Thyroid gland (tissue), 4 donors: Measurements from ENCODE around the gene NDP. TPM values are rescaled to one million over a fixed set of nuclear protein-coding genes. Genes with fewer than 3 reads are reported as not detected.

Experiments used
- DNase-seq, 2 donors: peaks; one replicate each; pipeline ENCODE4 v3.0.0-alpha.2; 2019
- H3K27ac ChIP-seq, 3 donors: fragments of 200-600 bp; sonication (generic); 1 replicate in 2 of 3; 2 replicates in 1 of 3; pipeline ENCODE4 v1.5.1; 2016 to 2019; ENCODE audit warnings: mild to moderate bottlenecking in 1 of 3, moderate library complexity in 1 of 3
- H3K27me3 ChIP-seq: fragments of 200-600 bp; sonication (generic); one replicate; pipeline ENCODE4 v1.5.1; 2019
- H3K36me3 ChIP-seq, 2 donors: fragments of 200-600 bp; sonication (generic); one replicate each; pipeline ENCODE4 v1.5.1; 2016 to 2019
- H3K4me1 ChIP-seq, 2 donors: fragments of 200-600 bp; sonication (generic); one replicate each; pipeline ENCODE4 v1.5.1; 2017 to 2019
- H3K4me3 ChIP-seq, 3 donors: fragments of 200-600 bp; sonication (generic); replicated peaks in 1 of 3; 1 replicate in 2 of 3; 2 replicates in 1 of 3; pipeline ENCODE4 v1.5.1; 2016; ENCODE audit warnings: mild to moderate bottlenecking in 1 of 3
- H3K9me3 ChIP-seq: fragments of 200-600 bp; sonication (generic); one replicate; pipeline ENCODE4 v1.5.1; 2017
- CTCF ChIP-seq, 6 experiments: fragments of 200-600 bp in 3 of 6; fragments of 450-650 bp in 3 of 6; sonication (generic) in 3 of 6; IDR thresholded peaks; one replicate each; pipeline ENCODE4 v1.5.1; 2016 to 2019; ENCODE audit warnings: antibody characterized with exemption in 6 of 6, mild to moderate bottlenecking in 2 of 6, inconsistent platforms in 1 of 6, moderate library complexity in 1 of 6
- POLR2A ChIP-seq, 2 donors: fragments of 450-650 bp; IDR thresholded peaks; one replicate each; pipeline ENCODE4 v1.6.1; 2017; ENCODE audit warnings: antibody characterized with exemption in 2 of 2, mild to moderate bottlenecking in 2 of 2, moderate library complexity in 1 of 2
- WGBS, 2 donors: methylation state at CpG; one replicate each; pipeline ENCODE4 v1.1.5; 2017; 5-methylcytosine and 5-hydroxymethylcytosine counted together
- intact Hi-C: fragments of 100-400 bp; cut with DNase I; formaldehyde crosslinking; loops from one replicate; pipeline ENCODE4 v1.15.1; 2023
- total RNA-seq, 4 donors: library from RNA; depleted of rRNA; stranded (reverse); fragments of >200 nt; gene quantifications; one replicate each; pipeline ENCODE4 v1.2.3, GENCODE V29; 2016

Gene NDP
- total RNA-seq, 4 donors from 2014 or later = 0.22 to 0.81 TPM; not detected in 2

- H3K27me3 ChIP-seq = no peaks in the 10 kb centered on the region
- intact Hi-C loops = no loop called here
- no peaks in the 10 kb centered on the region for H3K36me3 ChIP-seq
- 91 to 97% methylated on average over 6 of the region's 6 CpGs for WGBS, 2 donors
- no peak for DNase-seq
- TF ChIP-seq POLR2A (IDR thresholded peaks at IDR 0.05) (no peak), CTCF (IDR thresholded peaks at IDR 0.05) (no peak)
- no peaks in the 10 kb centered on the region for H3K4me1 ChIP-seq
- no peaks in the 10 kb centered on the region for H3K9me3 ChIP-seq
- H3K27ac ChIP-seq = no peak overlapping the region
- H3K4me3 ChIP-seq = no peak overlapping the region
These were observed 1.7 kb upstream of the NDP start for GRCh38 chrX:43974741-43975465.

GRCh38 chrX:43974100-43974475 is 898 bp upstream of the NDP start:
- Histone ChIP-seq H3K4me1 (no peaks in the 10 kb centered on the region), H3K36me3 (no peaks in the 10 kb centered on the region), H3K27me3 (no peaks in the 10 kb centered on the region), H3K27ac (no peak overlapping the region), H3K4me3 (no peak overlapping the region), H3K9me3 (no peaks in the 10 kb centered on the region)
- TF ChIP-seq CTCF (IDR thresholded peaks at IDR 0.05) (no peak), POLR2A (IDR thresholded peaks at IDR 0.05) (no peak)
- no peak for DNase-seq
- intact Hi-C loops = no loop called here
- whole genome bisulfite sequencing, 2 donors = 87 to 92% methylated on average over 2 of the region's 2 CpGs

- intact Hi-C loops = no loop called here
- no peaks in the 10 kb centered on the region for H3K36me3 ChIP-seq
- H3K4me3 ChIP-seq = no peak overlapping the region
- H3K27me3 ChIP-seq = no peaks in the 10 kb centered on the region
- DNase-seq = no peak
- H3K4me1 ChIP-seq = no peaks in the 10 kb centered on the region
- WGBS, 2 donors = 50 to 52% methylated on average over 18 to 19 of the region's 19 CpGs
- H3K9me3 ChIP-seq = no peaks in the 10 kb centered on the region
- H3K27ac ChIP-seq = no peak overlapping the region
- no peak for TF ChIP-seq POLR2A (IDR thresholded peaks at IDR 0.05)
- no peak for TF ChIP-seq CTCF (IDR thresholded peaks at IDR 0.05)
These were observed 926 bp downstream of the NDP start for GRCh38 chrX:43971966-43972961.

- DNase-seq = no peak
- 90 to 98% methylated on average over 4 to 5 of the region's 5 CpGs for WGBS, 2 donors
These were observed 2.7 kb downstream of the NDP start for GRCh38 chrX:43970528-43970927.

More at GRCh38 chrX:43970528-43970927, 2.7 kb downstream of the NDP start:
- TF ChIP-seq CTCF (IDR thresholded peaks at IDR 0.05) (no peak), POLR2A (IDR thresholded peaks at IDR 0.05) (no peak)
- Histone ChIP-seq H3K9me3 (no peaks in the 10 kb centered on the region), H3K27ac (no peak overlapping the region), H3K36me3 (no peaks in the 10 kb centered on the region), H3K4me1 (no peaks in the 10 kb centered on the region), H3K27me3 (no peaks in the 10 kb centered on the region), H3K4me3 (no peak overlapping the region)
- intact Hi-C loops = no loop called here
